IPS DF 4.7 (cell line): ENCODE measurements around the gene FMNL3.

Experiments
- DNase-seq: peaks from one replicate; pipeline ENCODE4 v3.0.0-alpha.2; 2013; ENCODE audit warnings: low spot score; ENCODE audit errors: extremely low read depth

FMNL3 gene

GRCh38 chr12:49603721-49604120 lies 103.5 kb downstream of the FMNL3 start:
- no peak for DNase-seq

GRCh38 chr12:49599961-49600360 lies 107.2 kb downstream of the FMNL3 start:
- no peak for DNase-seq

DNA sequence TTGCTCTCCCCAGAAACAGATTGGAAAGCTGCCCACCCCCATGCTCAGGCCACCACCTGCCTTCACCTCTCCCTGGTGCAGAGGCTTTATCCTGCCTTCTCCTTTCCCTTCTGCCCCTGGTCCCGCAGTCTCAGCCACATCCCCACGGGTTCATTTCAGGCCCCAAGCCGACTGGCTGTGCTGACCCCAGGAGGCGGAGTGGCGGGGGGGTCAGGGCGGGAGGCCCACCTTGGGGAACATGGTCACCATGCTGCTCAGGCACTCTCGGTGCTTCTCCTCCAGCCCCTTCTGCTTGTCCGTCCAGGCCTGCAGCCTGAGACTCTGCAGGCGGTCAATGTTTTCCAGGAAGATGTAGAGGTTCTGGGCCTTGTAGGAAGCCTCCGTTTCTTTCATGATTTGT lies 108.7 kb downstream of the FMNL3 start:
- DNase-seq = no peak

DNA sequence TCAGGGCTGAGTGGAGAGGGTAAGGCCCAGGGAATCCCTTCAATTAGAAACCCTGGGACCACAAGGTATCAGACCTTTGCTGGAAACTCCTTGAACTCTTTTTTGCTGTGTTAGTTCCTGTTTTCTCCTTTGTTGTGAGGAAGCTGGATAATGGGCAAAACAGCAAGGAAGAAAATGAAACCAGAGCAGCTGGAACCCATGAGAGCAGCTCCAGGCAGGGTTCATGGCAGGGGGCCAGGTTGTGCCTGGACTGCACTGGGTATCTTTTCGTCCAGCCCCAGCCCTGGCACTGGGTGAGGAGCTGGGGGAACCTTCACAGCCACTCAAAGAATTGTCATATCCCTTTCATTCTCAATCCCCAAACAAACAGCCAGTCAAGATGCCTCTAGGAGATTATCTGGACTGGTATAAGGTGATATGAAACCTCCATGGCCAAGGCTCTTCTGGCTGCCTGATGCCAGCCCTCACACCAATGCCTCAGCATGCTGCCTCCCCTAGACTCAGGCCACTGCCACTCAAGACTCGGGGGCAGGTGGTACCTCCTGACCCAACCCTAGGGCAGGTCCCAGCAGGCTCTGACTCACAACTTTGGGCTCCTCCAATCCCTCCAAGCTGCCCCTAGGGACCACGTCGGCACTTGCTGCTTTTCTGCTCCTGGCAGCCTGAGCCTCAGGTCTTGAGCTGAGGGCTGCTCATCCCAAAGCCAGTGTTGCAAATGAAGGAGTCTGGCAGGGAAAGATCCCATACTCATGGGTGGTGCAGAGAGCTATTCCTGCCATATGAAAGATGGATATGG lies 118.3 kb downstream of the FMNL3 start:
- no peak for DNase-seq

DNA sequence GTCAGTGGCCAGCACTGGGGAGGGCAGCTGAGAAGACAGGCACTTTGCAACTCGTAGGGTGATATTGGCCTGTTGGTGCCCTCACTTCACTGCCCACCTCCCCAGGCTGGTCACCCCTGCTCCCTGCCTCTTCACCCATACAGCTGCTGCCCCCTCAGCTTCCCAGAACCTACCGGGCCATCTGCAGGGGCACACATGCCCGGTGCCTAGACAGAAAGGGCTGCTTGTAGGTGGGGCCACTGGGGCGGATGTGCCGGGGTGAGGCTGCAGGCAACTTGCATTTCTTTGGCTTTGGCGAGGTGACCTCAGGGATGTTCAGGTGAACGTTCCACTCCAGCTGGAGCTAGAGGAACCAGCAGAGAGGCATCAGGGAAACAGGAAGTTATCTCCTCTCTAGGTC lies 118.9 kb downstream of the FMNL3 start:
- no peak for DNase-seq

GRCh38 chr12:49587174-49587908 lies 119.9 kb downstream of the FMNL3 start:
- no peak for DNase-seq
